Measurements from ENCODE around the gene ETNK2. TPM values are rescaled to one million over a fixed set of nuclear protein-coding genes. Genes with fewer than 3 reads are reported as not detected.

Gene ETNK2
- total and polyA plus RNA-seq, 4 donors = 24.5 to 119 (median 78.8) TPM

- Histone ChIP-seq H3K9me3 (ENCODE audit: control insufficient read depth in 4 of 4, low read length in 3 of 4) (no peaks in the 10 kb centered on the region), H3K4me1 (ENCODE audit: control insufficient read depth in 4 of 4, insufficient read depth in 4 of 4, low read length in 3 of 4) (peaks cover 0 to 22% (median 18%) of the 10 kb centered on the region in 4 donors), H3K9ac (ENCODE audit: low read depth in 1 of 2, low read length in 2 of 2) (no peak overlapping the region), H3K27ac (ENCODE audit: low read depth in 1 of 2, low read length in 2 of 2) (no peak overlapping the region), H3K27me3 (ENCODE audit: control insufficient read depth in 4 of 4, insufficient read depth in 4 of 4, low read length in 3 of 4) (no peaks in the 10 kb centered on the region), H3K4me3 (ENCODE audit: low read depth in 1 of 3, low read length in 3 of 3) (no peak overlapping the region), H3K36me3 (ENCODE audit: control insufficient read depth in 4 of 4, insufficient read depth in 3 of 4, low read depth in 1 of 4, low read length in 3 of 4) (peaks cover 10 to 48% (median 22%) of the 10 kb centered on the region in 4 donors)
- DNase-seq (ENCODE audit: low spot score) = no peak
- 79% methylated on average over 9 of the region's 9 CpGs for WGBS
- TF ChIP-seq RAD21 (IDR thresholded peaks at IDR 0.05) (peak; percentile 52 to 78), SP1 (IDR thresholded peaks at IDR 0.05) (no peak), ZBTB33 (IDR thresholded peaks at IDR 0.05) (no peak), MAX (IDR thresholded peaks at IDR 0.05) (no peak), FOXA2 (IDR thresholded peaks at IDR 0.05) (no peak), HNF4A (conservative IDR thresholded peaks at IDR 0.05) (no peak), REST (IDR thresholded peaks at IDR 0.05) (no peak), GABPA (IDR thresholded peaks at IDR 0.05 in 1 of 2, conservative IDR thresholded peaks at IDR 0.05 in 1 of 2) (no peak), CTCF (IDR thresholded peaks at IDR 0.05; ENCODE audit: low read depth, low read length, missing input control) (peak; percentile 24)
These were observed 28.5 kb downstream of the ETNK2 start for GRCh38 chr1:204123376-204123775.

- no peaks in the 10 kb centered on the region for H3K9me3 ChIP-seq (ENCODE audit: control insufficient read depth in 4 of 4, low read length in 3 of 4)
- no peak for TF ChIP-seq HNF4G (IDR thresholded peaks at IDR 0.05)
- no peak for TF ChIP-seq RAD21 (IDR thresholded peaks at IDR 0.05)
- TF ChIP-seq YY1 (IDR thresholded peaks at IDR 0.05) = no peak
- TF ChIP-seq JUND (IDR thresholded peaks at IDR 0.05) = no peak
- no peak for TF ChIP-seq FOXA1 (IDR thresholded peaks at IDR 0.05)
- no peak for TF ChIP-seq EGR1 (IDR thresholded peaks at IDR 0.05; ENCODE audit: low read depth in 2 of 2)
- no peak for TF ChIP-seq TAF1 (conservative IDR thresholded peaks at IDR 0.05)
- no peak for TF ChIP-seq CTCF (IDR thresholded peaks at IDR 0.05; ENCODE audit: low read depth, low read length, missing input control)
- no peak for TF ChIP-seq HNF4A (conservative IDR thresholded peaks at IDR 0.05)
- no peak for TF ChIP-seq MAX (IDR thresholded peaks at IDR 0.05)
- TF ChIP-seq FOXA2 (IDR thresholded peaks at IDR 0.05) = no peak
- no peak for TF ChIP-seq NR2F2 (IDR thresholded peaks at IDR 0.05)
- no peak for TF ChIP-seq REST (IDR thresholded peaks at IDR 0.05)
- no peak for TF ChIP-seq GABPA (IDR thresholded peaks at IDR 0.05 in 1 of 2, conservative IDR thresholded peaks at IDR 0.05 in 1 of 2)
- H3K4me3 ChIP-seq (ENCODE audit: low read depth in 1 of 3, low read length in 3 of 3) = no peak overlapping the region
- no peak overlapping the region for H3K9ac ChIP-seq (ENCODE audit: low read depth in 1 of 2, low read length in 2 of 2)
- H3K27me3 ChIP-seq (ENCODE audit: control insufficient read depth in 4 of 4, insufficient read depth in 4 of 4, low read length in 3 of 4) = no peaks in the 10 kb centered on the region
- DNase-seq (ENCODE audit: low spot score) = no peak
- WGBS = 92% methylated on average over 17 of the region's 17 CpGs
- H3K27ac ChIP-seq (ENCODE audit: low read depth in 1 of 2, low read length in 2 of 2) = no peak overlapping the region
- peaks cover 0 to 9% (median 6%) of the 10 kb centered on the region in 4 donors for H3K4me1 ChIP-seq (ENCODE audit: control insufficient read depth in 4 of 4, insufficient read depth in 4 of 4, low read length in 3 of 4)
- peaks cover 12 to 56% (median 26%) of the 10 kb centered on the region in 4 donors for H3K36me3 ChIP-seq (ENCODE audit: control insufficient read depth in 4 of 4, insufficient read depth in 3 of 4, low read depth in 1 of 4, low read length in 3 of 4)
These were observed 29.8 kb downstream of the ETNK2 start for GRCh38 chr1:204121840-204122555.
